GM18499 (cell line): ENCODE measurements around the gene GLRA1.
"Not testable (repeated sequence)": the region's sequence is repeated elsewhere in the genome, so short reads cannot be mapped to it uniquely, and the experiment has no call there.

Source experiments
- ATAC-seq: cut with Tn5 transposase; IDR thresholded peaks from one replicate; pipeline ENCODE4 v1.9.1; 2021; ENCODE audit warnings: moderate number of reproducible peaks; ENCODE audit not compliant: insufficient read depth, unreplicated experiment

Gene GLRA1

DNA sequence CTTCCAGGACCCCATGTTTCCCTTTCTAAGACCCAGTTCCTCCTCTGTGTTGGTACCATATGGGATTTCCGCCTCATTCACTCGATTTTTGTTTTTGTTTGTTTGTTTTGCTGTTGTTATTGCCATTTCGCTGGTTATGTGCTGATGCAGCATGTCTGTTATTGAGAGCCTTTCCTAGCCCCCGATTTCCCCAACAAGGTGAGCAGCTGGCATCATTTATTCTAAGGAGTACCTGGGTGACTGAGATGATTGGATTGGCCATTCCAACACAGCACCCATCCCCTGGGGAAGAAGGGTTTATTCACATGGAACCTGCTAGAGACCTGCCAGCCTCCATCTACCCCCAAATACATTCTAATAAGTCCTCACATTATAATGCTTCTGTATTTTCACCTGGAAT is 2.7 kb downstream of the GLRA1 start:
- ATAC-seq = no peak

GRCh38 chr5:151917904-151918303 is 6.7 kb downstream of the GLRA1 start:
- ATAC-seq = no peak

GRCh38 chr5:151913425-151913824 is 11.2 kb downstream of the GLRA1 start:
- no peak for ATAC-seq

DNA sequence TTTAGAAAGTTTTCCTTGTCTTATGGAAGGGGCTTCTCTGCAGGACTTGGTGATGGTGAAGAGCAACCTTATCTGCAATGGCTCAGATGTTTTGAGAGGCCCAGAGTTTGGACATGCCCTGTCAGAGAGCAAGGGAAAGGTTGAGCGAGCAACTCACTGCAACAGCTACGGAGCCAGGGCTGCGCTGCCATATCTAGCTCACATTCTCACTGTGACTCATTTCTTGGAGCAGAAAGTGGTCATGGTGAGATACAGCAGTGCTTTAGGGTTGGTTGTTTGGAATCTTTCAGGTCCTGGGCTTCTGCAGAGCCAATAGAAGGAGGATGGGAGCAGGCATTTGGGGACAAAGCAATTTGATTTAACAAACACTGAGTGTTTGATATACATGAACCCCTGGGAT is 12.3 kb downstream of the GLRA1 start:
- ATAC-seq = no peak

DNA sequence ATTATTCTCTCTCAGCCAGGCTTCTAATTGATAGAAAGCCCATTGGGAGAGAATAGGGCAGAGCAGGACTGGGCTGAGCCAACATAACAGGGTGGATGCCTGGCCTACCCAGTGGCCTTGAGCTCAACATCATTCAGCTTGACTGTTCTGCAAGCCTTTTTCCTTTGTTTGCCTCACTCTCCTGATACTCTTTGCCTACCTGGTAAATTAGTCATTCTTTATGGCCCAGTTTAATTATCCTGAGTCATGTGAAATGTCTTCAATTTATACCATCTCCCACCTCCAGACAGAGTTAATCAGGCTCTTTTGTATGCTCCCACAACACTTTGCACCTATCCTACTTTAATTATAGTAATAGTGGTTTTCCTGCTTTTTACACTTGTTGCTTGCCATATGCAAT is 13.6 kb downstream of the GLRA1 start:
- ATAC-seq = no peak

DNA sequence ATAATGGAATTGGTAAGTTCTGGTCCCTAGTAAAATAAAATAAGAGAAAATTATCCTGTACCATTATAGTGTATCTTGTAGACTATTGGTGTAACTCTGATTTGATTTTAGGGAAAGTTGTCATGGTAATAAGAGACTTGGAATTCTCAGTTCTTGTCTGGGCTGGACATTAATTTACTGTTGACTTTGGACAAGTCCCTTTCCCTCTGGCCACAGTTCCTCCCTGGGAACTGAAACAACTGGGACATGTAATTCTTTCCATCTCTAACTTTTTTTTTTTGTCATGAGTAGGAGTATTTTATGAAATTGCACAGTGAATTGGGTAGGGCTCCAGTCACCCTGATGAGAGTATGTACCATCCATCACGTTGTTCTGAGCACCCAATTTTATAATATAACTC is 15.0 kb downstream of the GLRA1 start:
- ATAC-seq = no peak

- ATAC-seq = no peak
These were observed 18.4 kb downstream of the GLRA1 start for GRCh38 chr5:151906246-151906645.

GRCh38 chr5:151905557-151905961 is 19.1 kb downstream of the GLRA1 start:
- no peak for ATAC-seq

GRCh38 chr5:151904909-151905308 is 19.7 kb downstream of the GLRA1 start:
- ATAC-seq = no peak

- no peak for ATAC-seq
These were observed 20.5 kb downstream of the GLRA1 start for GRCh38 chr5:151904127-151904526.

DNA sequence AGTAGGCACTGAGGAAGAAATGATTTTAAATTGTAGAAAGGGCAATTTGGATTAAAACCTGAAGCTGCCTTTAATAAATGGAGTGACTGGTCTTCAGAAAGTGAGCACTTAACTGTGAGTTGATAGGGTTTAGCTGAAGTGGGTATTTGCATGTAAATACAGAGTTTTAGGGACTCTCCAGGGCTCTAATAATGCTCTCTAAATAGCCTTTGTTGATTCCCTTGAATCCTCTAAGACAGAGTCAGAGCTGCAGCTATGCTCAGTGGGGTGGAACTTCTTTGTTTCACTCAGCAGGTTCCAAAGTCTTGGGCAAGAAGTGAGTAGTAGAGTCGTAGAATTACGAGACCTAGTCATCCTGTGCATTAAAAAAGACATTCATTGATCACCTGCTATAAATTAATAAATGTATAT is 21.4 kb downstream of the GLRA1 start:
- ATAC-seq = peak; percentile 91

DNA sequence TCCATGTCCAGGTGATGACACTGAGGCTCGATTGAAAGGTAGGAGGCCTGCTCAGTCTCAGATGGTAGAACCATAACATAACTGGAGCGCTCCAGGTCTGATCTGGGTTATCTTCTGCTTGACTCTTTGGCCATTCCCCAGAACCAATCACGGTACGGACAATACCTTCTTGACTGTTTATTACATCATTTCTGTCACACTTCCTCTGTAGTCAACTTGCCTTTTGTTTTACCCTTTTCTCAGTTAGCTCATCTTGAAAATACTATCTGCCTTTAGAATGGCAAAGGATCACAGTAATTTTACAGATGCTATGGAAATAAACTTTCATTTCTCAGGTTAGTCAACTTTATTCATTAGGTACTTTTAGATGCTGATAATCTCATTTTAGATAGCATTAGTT is 22.4 kb downstream of the GLRA1 start:
- no peak for ATAC-seq

DNA sequence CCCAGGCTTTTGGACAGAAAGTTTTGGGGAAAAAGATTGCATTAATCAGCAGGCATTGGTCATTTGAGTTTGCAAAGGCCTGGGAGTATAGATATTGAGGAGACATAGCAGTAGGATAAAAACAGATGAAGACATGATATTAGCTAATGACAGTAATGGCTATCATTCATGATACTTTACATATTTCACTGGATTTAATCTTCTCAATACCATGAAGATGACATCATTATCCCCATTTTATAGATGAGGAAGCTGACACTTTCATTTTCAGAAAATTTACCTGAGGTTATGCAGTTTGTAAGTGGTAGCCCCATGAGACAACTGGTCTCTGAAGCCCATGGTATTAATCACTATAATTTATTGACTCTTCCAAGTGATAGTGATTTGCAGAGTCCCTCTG is 23.0 kb downstream of the GLRA1 start:
- no peak for ATAC-seq

DNA sequence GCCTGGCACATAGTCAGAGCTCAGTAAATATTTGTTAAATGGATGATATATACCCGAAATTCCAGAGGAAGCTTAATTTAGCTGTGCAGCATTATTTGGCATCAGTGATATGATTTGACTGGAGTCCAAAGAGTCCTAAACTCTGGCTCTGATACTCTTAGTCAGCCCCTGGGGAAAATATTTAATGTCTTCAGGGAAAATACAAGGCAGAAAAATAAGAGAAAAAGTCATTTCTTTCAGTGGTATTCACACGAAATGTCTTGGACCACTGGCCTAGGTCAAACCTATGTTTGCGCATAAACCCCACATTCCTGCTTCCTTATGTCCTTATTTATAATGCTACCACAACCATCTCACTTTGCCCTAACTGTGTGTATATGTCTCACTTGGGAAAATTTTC is 23.8 kb downstream of the GLRA1 start:
- no peak for ATAC-seq

GRCh38 chr5:151899399-151899798 is 25.3 kb downstream of the GLRA1 start:
- no peak for ATAC-seq

DNA sequence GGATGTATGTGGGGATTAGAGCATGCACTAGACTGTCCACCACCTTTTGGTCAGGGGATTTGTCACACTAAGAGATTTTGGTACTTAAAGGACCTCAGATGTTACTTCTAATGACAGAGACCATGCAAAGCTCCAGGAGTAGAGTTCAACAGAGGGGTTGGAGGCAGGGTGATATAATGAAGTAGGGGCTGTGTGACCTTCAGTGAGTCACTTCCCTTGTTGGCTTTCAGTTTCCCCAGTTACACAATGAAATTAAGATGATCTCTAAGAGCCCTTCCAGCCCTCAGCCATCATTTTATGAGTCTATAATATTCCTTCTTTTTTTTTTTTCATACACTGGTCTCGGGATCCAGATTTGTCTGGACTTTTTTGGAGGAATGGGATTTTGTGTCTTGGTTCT is 26.8 kb downstream of the GLRA1 start:
- ATAC-seq = no peak

GRCh38 chr5:151897020-151897552 is 27.6 kb downstream of the GLRA1 start:
- no peak for ATAC-seq

GRCh38 chr5:151896031-151896691 is 28.5 kb downstream of the GLRA1 start:
- ATAC-seq = no peak

- ATAC-seq = no peak
These were observed 29.0 kb downstream of the GLRA1 start for GRCh38 chr5:151895660-151896030.

DNA sequence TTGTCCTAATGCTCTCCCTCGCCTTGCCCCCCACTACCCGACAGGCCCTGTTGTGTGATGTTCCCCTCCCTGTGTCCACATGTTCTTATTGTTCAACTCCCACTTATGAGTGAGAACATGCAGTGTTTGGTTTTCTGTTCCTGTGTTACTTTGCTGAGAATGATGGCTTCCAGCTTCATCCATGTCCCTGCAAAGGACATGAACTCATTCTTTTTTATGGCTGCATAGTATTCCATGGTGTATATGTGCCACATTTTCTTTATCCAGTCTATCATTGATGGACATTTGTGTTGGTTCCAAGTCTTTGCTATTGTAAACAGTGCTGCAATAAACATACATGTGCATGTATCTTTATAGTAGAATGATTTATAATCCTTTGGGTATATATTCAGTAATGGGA is 31.2 kb downstream of the GLRA1 start:
- not testable (repeated sequence) for ATAC-seq

DNA sequence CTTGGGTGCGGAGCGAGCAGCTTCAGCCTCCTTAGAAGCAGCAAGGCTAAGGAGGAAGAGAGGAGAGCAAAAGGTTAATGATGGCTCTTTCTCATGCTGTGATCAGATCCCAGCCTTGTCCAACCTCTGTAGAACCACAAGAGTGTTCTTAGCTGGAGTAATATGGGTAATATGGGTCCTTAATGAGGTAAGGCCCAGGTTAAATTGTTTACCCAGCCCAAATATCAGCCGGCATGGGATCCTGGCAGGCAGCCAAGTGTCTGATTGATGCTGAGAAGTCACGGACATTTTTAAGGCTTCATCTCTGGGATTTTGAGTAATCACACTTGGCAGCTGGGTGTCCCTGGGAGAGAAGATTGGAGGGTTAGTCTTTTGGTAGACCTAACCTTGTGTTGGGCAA is 32.3 kb downstream of the GLRA1 start:
- no peak for ATAC-seq

DNA sequence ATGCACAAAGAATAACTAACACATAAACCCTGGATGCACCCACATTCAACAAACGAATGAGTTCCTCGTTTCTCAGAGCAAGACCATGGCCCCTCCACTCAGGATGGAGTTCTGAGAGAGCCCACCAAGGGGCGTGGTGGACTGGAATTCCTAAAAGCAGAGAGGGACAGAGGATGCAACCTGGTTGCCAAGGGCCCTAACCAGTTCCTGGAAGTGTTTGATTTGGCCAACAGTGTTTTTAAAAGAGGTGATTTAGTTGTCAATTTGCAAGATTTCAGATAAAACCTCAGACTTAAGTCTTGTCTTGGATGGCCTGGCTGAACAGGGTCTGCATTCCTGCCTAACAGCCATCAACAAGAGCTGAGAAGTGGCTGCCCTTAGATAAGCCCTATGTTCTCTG is 34.4 kb downstream of the GLRA1 start:
- no peak for ATAC-seq

- no peak for ATAC-seq
These were observed 35.0 kb downstream of the GLRA1 start for GRCh38 chr5:151889614-151890013.
